A673 (cell line): Measurements from ENCODE around the gene MAPK8IP1.

ENCODE experiments used
- CTCF ChIP-seq: fragments of 300-800, 200-600 bp; sonication (generic); conservative IDR thresholded peaks from 2 replicates; pipeline ENCODE4 v1.5.1; 2017; ENCODE audit warnings: low read depth, mild to moderate bottlenecking, antibody characterized with exemption, low read length, moderate library complexity, mixed read lengths
- EZH2 ChIP-seq: fragments of 200-600 bp; sonication (generic); IDR thresholded peaks from 2 replicates; pipeline ENCODE4 v1.6.1; 2017; ENCODE audit warnings: borderline replicate concordance, low read depth, mild to moderate bottlenecking, mixed read lengths, antibody characterized with exemption, low read length; ENCODE audit not compliant: poor library complexity, severe bottlenecking

- TF ChIP-seq CTCF, result no peak
- no peak for TF ChIP-seq EZH2
Measured at GRCh38 chr11:45880772-45881570, 4.5 kb upstream of the MAPK8IP1 start.
